ENCODE measurements around the gene DNAJC16. TPM values are rescaled to one million over a fixed set of nuclear protein-coding genes. Genes with fewer than 3 reads are reported as not detected.

Gene DNAJC16
- total and polyA plus RNA-seq, 2 of the 13 experiments (the other 11 are each of a cell fraction or from before 2014, with no cell fraction given), result 11.4 to 15.4 TPM

DNA sequence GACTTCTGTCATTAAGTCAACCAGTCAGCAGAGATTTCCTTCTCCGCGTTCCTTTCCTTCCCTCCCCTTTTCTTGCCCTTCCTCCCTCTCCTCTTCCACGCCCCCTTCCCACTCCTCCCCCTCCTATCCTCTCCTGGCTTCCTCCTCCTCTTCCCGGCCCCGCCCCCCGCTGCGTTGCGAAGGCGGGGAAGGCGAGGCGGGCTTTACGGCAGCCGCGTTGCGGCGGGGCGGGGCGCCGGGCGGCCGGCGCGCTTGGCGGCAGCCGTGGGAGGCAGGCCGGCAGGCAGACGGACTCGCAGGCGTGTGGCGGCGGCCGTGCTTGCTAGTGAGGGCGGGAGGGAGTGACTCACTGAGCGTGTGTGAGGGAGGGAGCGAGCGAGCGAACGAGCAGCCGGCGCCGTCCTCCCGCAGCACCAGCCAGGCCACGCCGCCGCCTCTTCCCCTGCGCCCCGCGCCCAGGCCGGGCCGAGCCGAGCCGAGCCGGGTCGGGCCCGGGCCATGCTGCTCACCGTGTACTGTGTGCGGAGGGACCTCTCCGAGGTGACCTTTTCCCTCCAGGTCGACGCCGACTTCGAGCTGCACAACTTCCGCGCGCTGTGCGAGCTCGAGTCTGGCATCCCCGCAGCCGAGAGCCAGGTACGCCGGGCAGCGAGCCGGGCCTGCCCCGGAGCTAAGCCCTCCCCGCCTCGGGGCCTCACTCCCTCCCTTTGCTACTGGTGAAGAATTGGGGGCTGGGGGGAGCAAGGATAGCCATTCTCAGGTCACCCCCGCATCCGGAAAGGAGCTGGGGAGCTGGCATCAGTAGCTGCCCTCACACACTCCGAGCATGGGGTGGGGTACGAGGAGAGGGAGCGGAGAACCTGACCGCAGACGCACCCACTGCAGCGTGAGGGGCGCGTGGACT, 90.8 kb downstream of the DNAJC16 start, which contains the start of gene DDI2 (continued):
- TF ChIP-seq, protein P1, sequence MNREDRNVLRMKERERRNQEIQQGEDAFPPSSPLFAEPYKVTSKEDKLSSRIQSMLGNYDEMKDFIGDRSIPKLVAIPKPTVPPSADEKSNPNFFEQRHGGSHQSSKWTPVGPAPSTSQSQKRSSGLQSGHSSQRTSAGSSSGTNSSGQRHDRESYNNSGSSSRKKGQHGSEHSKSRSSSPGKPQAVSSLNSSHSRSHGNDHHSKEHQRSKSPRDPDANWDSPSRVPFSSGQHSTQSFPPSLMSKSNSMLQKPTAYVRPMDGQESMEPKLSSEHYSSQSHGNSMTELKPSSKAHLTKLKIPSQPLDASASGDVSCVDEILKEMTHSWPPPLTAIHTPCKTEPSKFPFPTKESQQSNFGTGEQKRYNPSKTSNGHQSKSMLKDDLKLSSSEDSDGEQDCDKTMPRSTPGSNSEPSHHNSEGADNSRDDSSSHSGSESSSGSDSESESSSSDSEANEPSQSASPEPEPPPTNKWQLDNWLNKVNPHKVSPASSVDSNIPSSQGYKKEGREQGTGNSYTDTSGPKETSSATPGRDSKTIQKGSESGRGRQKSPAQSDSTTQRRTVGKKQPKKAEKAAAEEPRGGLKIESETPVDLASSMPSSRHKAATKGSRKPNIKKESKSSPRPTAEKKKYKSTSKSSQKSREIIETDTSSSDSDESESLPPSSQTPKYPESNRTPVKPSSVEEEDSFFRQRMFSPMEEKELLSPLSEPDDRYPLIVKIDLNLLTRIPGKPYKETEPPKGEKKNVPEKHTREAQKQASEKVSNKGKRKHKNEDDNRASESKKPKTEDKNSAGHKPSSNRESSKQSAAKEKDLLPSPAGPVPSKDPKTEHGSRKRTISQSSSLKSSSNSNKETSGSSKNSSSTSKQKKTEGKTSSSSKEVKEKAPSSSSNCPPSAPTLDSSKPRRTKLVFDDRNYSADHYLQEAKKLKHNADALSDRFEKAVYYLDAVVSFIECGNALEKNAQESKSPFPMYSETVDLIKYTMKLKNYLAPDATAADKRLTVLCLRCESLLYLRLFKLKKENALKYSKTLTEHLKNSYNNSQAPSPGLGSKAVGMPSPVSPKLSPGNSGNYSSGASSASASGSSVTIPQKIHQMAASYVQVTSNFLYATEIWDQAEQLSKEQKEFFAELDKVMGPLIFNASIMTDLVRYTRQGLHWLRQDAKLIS (CRISPR knock-in tag; IDR thresholded peaks at IDR 0.05), result peak; percentile 50; the same call in 1 of the 2 replicates
- TF ChIP-seq JUN (CRISPR knock-in tag; IDR thresholded peaks at IDR 0.05) (0 out of 2 replicates have a peak, but pooled peaks have one; percentile 50), ZSCAN20 (CRISPR knock-in tag; IDR thresholded peaks at IDR 0.05; ENCODE audit: borderline replicate concordance) (peak; percentile 58; the same call in 1 of the 2 replicates), CREM (IDR thresholded peaks at IDR 0.05) (no peak), CREM (CRISPR knock-in tag; IDR thresholded peaks at IDR 0.05) (no peak), ZNF709 (CRISPR knock-in tag; IDR thresholded peaks at IDR 0.05) (peak; percentile 79; the same call in 1 of the 2 replicates), SP140L (CRISPR knock-in tag; IDR thresholded peaks at IDR 0.05; ENCODE audit: borderline replicate concordance) (no peak), ZNF350 (CRISPR knock-in tag; IDR thresholded peaks at IDR 0.05; ENCODE audit: borderline replicate concordance, low read depth) (peak; percentile 57; the same call in 1 of the 2 replicates), HMGA1 (CRISPR knock-in tag; conservative IDR thresholded peaks at IDR 0.05) (no peak), EP300 (IDR thresholded peaks at IDR 0.05; ENCODE audit: low read depth in 2 of 2, low read length in 2 of 2) (peak; percentile 32 to 40; a peak in 1 of 4 replicates), EP300 (CRISPR knock-in tag; IDR thresholded peaks at IDR 0.05; ENCODE audit: borderline replicate concordance) (no peak), ZMYM4 (CRISPR knock-in tag; IDR thresholded peaks at IDR 0.05) (peak; percentile 72), ETV6 (CRISPR knock-in tag; conservative IDR thresholded peaks at IDR 0.05) (0 out of 2 replicates have a peak, but pooled peaks have one; percentile 38)
- TF ChIP-seq, protein P2, sequence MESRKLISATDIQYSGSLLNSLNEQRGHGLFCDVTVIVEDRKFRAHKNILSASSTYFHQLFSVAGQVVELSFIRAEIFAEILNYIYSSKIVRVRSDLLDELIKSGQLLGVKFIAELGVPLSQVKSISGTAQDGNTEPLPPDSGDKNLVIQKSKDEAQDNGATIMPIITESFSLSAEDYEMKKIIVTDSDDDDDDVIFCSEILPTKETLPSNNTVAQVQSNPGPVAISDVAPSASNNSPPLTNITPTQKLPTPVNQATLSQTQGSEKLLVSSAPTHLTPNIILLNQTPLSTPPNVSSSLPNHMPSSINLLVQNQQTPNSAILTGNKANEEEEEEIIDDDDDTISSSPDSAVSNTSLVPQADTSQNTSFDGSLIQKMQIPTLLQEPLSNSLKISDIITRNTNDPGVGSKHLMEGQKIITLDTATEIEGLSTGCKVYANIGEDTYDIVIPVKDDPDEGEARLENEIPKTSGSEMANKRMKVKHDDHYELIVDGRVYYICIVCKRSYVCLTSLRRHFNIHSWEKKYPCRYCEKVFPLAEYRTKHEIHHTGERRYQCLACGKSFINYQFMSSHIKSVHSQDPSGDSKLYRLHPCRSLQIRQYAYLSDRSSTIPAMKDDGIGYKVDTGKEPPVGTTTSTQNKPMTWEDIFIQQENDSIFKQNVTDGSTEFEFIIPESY (CRISPR knock-in tag; IDR thresholded peaks at IDR 0.05), result no peak
- TF ChIP-seq, protein P3, sequence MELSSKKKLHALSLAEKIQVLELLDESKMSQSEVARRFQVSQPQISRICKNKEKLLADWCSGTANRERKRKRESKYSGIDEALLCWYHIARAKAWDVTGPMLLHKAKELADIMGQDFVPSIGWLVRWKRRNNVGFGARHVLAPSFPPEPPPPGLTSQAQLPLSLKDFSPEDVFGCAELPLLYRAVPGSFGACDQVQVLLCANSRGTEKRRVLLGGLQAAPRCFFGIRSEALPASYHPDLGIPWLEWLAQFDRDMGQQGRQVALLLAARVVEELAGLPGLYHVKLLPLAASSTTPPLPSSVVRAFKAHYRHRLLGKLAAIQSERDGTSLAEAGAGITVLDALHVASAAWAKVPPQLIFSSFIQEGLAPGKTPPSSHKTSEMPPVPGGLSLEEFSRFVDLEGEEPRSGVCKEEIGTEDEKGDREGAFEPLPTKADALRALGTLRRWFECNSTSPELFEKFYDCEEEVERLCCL (CRISPR knock-in tag; IDR thresholded peaks at IDR 0.05; ENCODE audit: borderline replicate concordance), result no peak

Measured in HepG2 (cell line).